Activated CD4-positive, CD25-positive, alpha-beta regulatory T cell treated with anti-CD3 and anti-CD28 coated beads, Interleukin-2, amount 50 U/mL, for 16 hours (primary cell): Measurements from ENCODE around the gene ITGA7.

ENCODE experiments used
- DNase-seq: peaks from one replicate; pipeline ENCODE4 v3.0.0-alpha.2; 2020; ENCODE audit warnings: low read depth, low spot score

Gene ITGA7

GRCh38 chr12:55700255-55701018 lies 7.3 kb downstream of the ITGA7 start:
- no peak for DNase-seq

- DNase-seq, result no peak
Observed at GRCh38 chr12:55699471-55700055, 8.1 kb downstream of the ITGA7 start.

- DNase-seq, result no peak
Observed at GRCh38 chr12:55698965-55699364, 8.7 kb downstream of the ITGA7 start.

- DNase-seq, result no peak
Observed at GRCh38 chr12:55698241-55698955, 9.3 kb downstream of the ITGA7 start.

- no peak for DNase-seq
Observed at GRCh38 chr12:55697686-55698085, 10.0 kb downstream of the ITGA7 start.

- DNase-seq, result no peak
Observed at GRCh38 chr12:55696796-55697462, 10.8 kb downstream of the ITGA7 start.

- no peak for DNase-seq
Observed at GRCh38 chr12:55696141-55696540, 11.6 kb downstream of the ITGA7 start.

- no peak for DNase-seq
Observed at GRCh38 chr12:55695349-55695748, 12.4 kb downstream of the ITGA7 start.

- DNase-seq, result no peak
Observed at GRCh38 chr12:55694651-55695050, 13.1 kb downstream of the ITGA7 start.

GRCh38 chr12:55694188-55694515 lies 13.6 kb downstream of the ITGA7 start:
- DNase-seq, result no peak

- DNase-seq, result no peak
Observed at GRCh38 chr12:55693323-55694187, 14.1 kb downstream of the ITGA7 start.

GRCh38 chr12:55692631-55693322 lies 14.9 kb downstream of the ITGA7 start:
- no peak for DNase-seq

- no peak for DNase-seq
Observed at GRCh38 chr12:55688716-55689655, 18.7 kb downstream of the ITGA7 start.

- no peak for DNase-seq
Observed at GRCh38 chr12:55687746-55688145, 20.0 kb downstream of the ITGA7 start.

- no peak for DNase-seq
Observed at GRCh38 chr12:55686366-55687010, 21.2 kb downstream of the ITGA7 start.

GRCh38 chr12:55685671-55686070 lies 22.0 kb downstream of the ITGA7 start:
- DNase-seq, result no peak

GRCh38 chr12:55684761-55685370 lies 22.8 kb downstream of the ITGA7 start:
- DNase-seq, result no peak

GRCh38 chr12:55683676-55684075 lies 24.0 kb downstream of the ITGA7 start:
- DNase-seq, result no peak
